H1 (cell line): Measurements from ENCODE around the gene OST4. TPM values are rescaled to one million over a fixed set of nuclear protein-coding genes. Genes with fewer than 3 reads are reported as not detected.

Experiments used
- CTCF ChIA-PET: fragments of 300-600 bp; sonication (Branson Sonifier 250); formaldehyde crosslinking; loops from one replicate; lab custom pipeline; 2021; ENCODE audit not compliant: partially characterized antibody; lab: Charles Lee
- POLR2A ChIA-PET: fragments of 300-600 bp; sonication (Branson Sonifier 250); formaldehyde crosslinking; loops from one replicate; lab custom pipeline; 2021; ENCODE audit warnings: inconsistent platforms; ENCODE audit not compliant: partially characterized antibody; lab: Charles Lee
- DNase-seq, 2 experiments: peaks; one replicate each; pipeline versions ENCODE4 v3.0.0 to v3.0.0-alpha.2; 2010 to 2022; ENCODE audit warnings: low spot score in 2 of 2, low read depth in 1 of 2, mixed read lengths in 1 of 2
- FAIRE-seq: peaks from 2 replicates; lab custom pipeline; 2011; peaks lifted over from hg19 to GRCh38; lab: Jason Lieb, UNC
- H2AFZ ChIP-seq: 2 replicates; pipeline ENCODE4 v1.8.1; 2012; ENCODE audit warnings: low read length, inconsistent platforms
- H2AK5ac ChIP-seq: 2 replicates; pipeline ENCODE4 v1.6.1; 2013; ENCODE audit warnings: low read depth, low read length
- H2BK120ac ChIP-seq: replicated peaks from 2 replicates; pipeline ENCODE3; 2013; ENCODE audit warnings: low read depth, low read length, inconsistent platforms
- H2BK12ac ChIP-seq: 2 replicates; pipeline ENCODE4 v1.6.1; 2013; ENCODE audit warnings: low read depth, low read length
- H2BK15ac ChIP-seq: 2 replicates; pipeline ENCODE4 v1.6.1; 2013; ENCODE audit warnings: low read length
- H2BK20ac ChIP-seq: 2 replicates; pipeline ENCODE4 v1.6.1; 2013; ENCODE audit warnings: low read length
- H2BK5ac ChIP-seq: 2 replicates; pipeline ENCODE4 v1.6.1; 2013; ENCODE audit warnings: low read depth, low read length
- H3K14ac ChIP-seq: 2 replicates; pipeline ENCODE4 v1.6.1; 2013; ENCODE audit warnings: inconsistent platforms; ENCODE audit not compliant: insufficient read length
- H3K18ac ChIP-seq: 2 replicates; pipeline ENCODE4 v1.6.1; 2013; ENCODE audit warnings: low read length; ENCODE audit errors: extremely low read depth
- H3K23ac ChIP-seq: 2 replicates; pipeline ENCODE4 v1.6.1; 2013; ENCODE audit warnings: inconsistent platforms; ENCODE audit not compliant: insufficient read length
- H3K23me2 ChIP-seq: 2 replicates; pipeline ENCODE4 v1.6.1; 2013; ENCODE audit warnings: low read depth, low read length
- H3K27ac ChIP-seq: 2 replicates; pipeline ENCODE4 v1.6.1; 2011; ENCODE audit warnings: low read depth, low read length, inconsistent platforms
- H3K27me3 ChIP-seq, 4 experiments: replicated peaks in 1 of 4; 1 replicate in 1 of 4; 2 replicates in 3 of 4; pipeline versions ENCODE4 v1.6.1 to v1.8.1; 2011 to 2013; ENCODE audit warnings: low read length in 3 of 4, mild to moderate bottlenecking in 3 of 4, inconsistent platforms in 2 of 4, mixed read lengths in 2 of 4, moderate library complexity in 1 of 4; ENCODE audit not compliant: control insufficient read depth in 3 of 4, insufficient read depth in 3 of 4; ENCODE audit errors: extremely low read depth in 1 of 4
- H3K36me3 ChIP-seq, 4 experiments: 2 replicates each; pipeline versions ENCODE4 v1.6.1 to v1.8.1; 2011 to 2013; ENCODE audit warnings: mild to moderate bottlenecking in 4 of 4, low read length in 3 of 4, moderate library complexity in 2 of 4, control low read depth in 1 of 4, inconsistent platforms in 1 of 4; ENCODE audit not compliant: insufficient read depth in 4 of 4, control insufficient read depth in 2 of 4
- H3K4ac ChIP-seq: replicated peaks from 2 replicates; pipeline ENCODE3; 2013; ENCODE audit warnings: low read length, low read depth, mixed read lengths, inconsistent platforms; ENCODE audit not compliant: insufficient read length
- H3K4me1 ChIP-seq, 4 experiments: replicated peaks in 1 of 4; 1 replicate in 1 of 4; 2 replicates in 3 of 4; pipeline versions ENCODE4 v1.6.1 to v1.8.1; 2011 to 2013; ENCODE audit warnings: low read length in 3 of 4, inconsistent platforms in 2 of 4, mixed read lengths in 1 of 4; ENCODE audit not compliant: insufficient read depth in 4 of 4, control insufficient read depth in 3 of 4
- H3K4me2 ChIP-seq, 2 experiments: 2 replicates each; pipeline versions ENCODE4 v1.6.1 to v1.8.1; 2011 to 2013; ENCODE audit warnings: low read depth in 2 of 2, low read length in 2 of 2, control low read depth in 1 of 2, inconsistent platforms in 1 of 2, mild to moderate bottlenecking in 1 of 2; ENCODE audit not compliant: insufficient read depth in 1 of 2
- H3K4me3 ChIP-seq, 4 experiments: fragments of 200-600, 300-600 bp in 1 of 4; sonication (generic), shearing (Covaris generic), sonication (Bioruptor Twin) in 1 of 4; 2 replicates each; pipeline versions ENCODE4 v1.5.1 to v1.8.1; 2011 to 2016; ENCODE audit warnings: low read length in 4 of 4, low read depth in 3 of 4, control low read depth in 2 of 4, inconsistent platforms in 2 of 4, mild to moderate bottlenecking in 2 of 4, mixed read lengths in 1 of 4, moderate library complexity in 1 of 4; ENCODE audit not compliant: insufficient read depth in 2 of 4; ENCODE audit errors: extremely low read depth in 1 of 4
- H3K56ac ChIP-seq: replicated peaks from 2 replicates; pipeline ENCODE3; 2013; ENCODE audit warnings: low read depth, mild to moderate bottlenecking, mixed read lengths, low read length, inconsistent platforms; ENCODE audit not compliant: insufficient read length
- H3K79me1 ChIP-seq: 2 replicates; pipeline ENCODE4 v1.6.1; 2013; ENCODE audit warnings: low read depth, low read length, control low read depth
- H3K79me2 ChIP-seq, 2 experiments: 2 replicates each; pipeline versions ENCODE4 v1.6.1 to v1.8.1; 2012 to 2013; ENCODE audit warnings: low read length in 2 of 2, mild to moderate bottlenecking in 2 of 2, inconsistent platforms in 1 of 2; ENCODE audit not compliant: insufficient read depth in 2 of 2, control insufficient read depth in 1 of 2
- H3K9ac ChIP-seq, 4 experiments: replicated peaks in 1 of 4; 1 replicate in 1 of 4; 2 replicates in 3 of 4; pipeline versions ENCODE4 v1.6.1 to v1.8.1; 2011 to 2013; ENCODE audit warnings: low read depth in 3 of 4, low read length in 3 of 4, control low read depth in 2 of 4, mild to moderate bottlenecking in 2 of 4, moderate library complexity in 2 of 4, inconsistent platforms in 1 of 4; ENCODE audit errors: extremely low read depth in 1 of 4
- H3K9me3 ChIP-seq, 2 experiments: 2 replicates each; pipeline versions ENCODE4 v1.6.1 to v1.8.1; 2012 to 2013; ENCODE audit warnings: mild to moderate bottlenecking in 2 of 2, moderate library complexity in 2 of 2, control low read depth in 1 of 2, inconsistent platforms in 1 of 2, low read depth in 1 of 2, low read length in 1 of 2, mixed read lengths in 1 of 2; ENCODE audit not compliant: insufficient read depth in 2 of 2
- H4K20me1 ChIP-seq, 2 experiments: replicated peaks in 1 of 2; 2 replicates each; pipeline versions ENCODE3 to v1.8.1; 2011 to 2013; ENCODE audit warnings: inconsistent platforms in 2 of 2, low read length in 2 of 2, mild to moderate bottlenecking in 1 of 2; ENCODE audit not compliant: insufficient read depth in 2 of 2, control insufficient read depth in 1 of 2
- H4K5ac ChIP-seq: 2 replicates; pipeline ENCODE4 v1.6.1; 2013; ENCODE audit warnings: low read length, low read depth, mixed read lengths, inconsistent platforms; ENCODE audit not compliant: insufficient read length
- H4K8ac ChIP-seq: 2 replicates; pipeline ENCODE4 v1.8.0; 2013; ENCODE audit warnings: mild to moderate bottlenecking, moderate library complexity, low read length, inconsistent platforms; ENCODE audit not compliant: insufficient read depth; ENCODE audit errors: extremely low read depth
- H4K91ac ChIP-seq: replicated peaks from 2 replicates; pipeline ENCODE3; 2013; ENCODE audit warnings: low read length, mixed read lengths, inconsistent platforms; ENCODE audit not compliant: insufficient read length
- GABPA ChIP-seq: IDR thresholded peaks from 2 replicates; pipeline ENCODE4 v1.6.1; 2011; ENCODE audit warnings: mild to moderate bottlenecking, low read length, moderate library complexity, borderline replicate concordance; ENCODE audit not compliant: insufficient read depth
- POLR2AphosphoS5 ChIP-seq: IDR thresholded peaks from 2 replicates; pipeline ENCODE4 v1.6.1; 2011; ENCODE audit warnings: low read depth, low read length
- RAD21 ChIP-seq, 2 experiments: IDR thresholded peaks in 1 of 2; conservative IDR thresholded peaks in 1 of 2; 2 replicates each; pipeline ENCODE4 v1.6.1; 2011; ENCODE audit warnings: low read depth in 2 of 2, low read length in 2 of 2, improper control_type of control experiment in 1 of 2, inconsistent platforms in 1 of 2, mild to moderate bottlenecking in 1 of 2, moderate library complexity in 1 of 2
- WGBS, 2 experiments: shearing (Covaris generic) in 1 of 2; methylation state at CpG; one replicate each; pipeline versions ENCODE4 v1.1.6 to v1.1.7; 2013 to 2015; ENCODE audit warnings: low lambda C conversion rate in 2 of 2, mixed read lengths in 2 of 2, inconsistent platforms in 1 of 2, low coverage in 1 of 2, missing lambda C conversion rate in 1 of 2; ENCODE audit not compliant: insufficient replicate concordance in 2 of 2, insufficient coverage in 1 of 2, insufficient read length in 1 of 2; ENCODE audit errors: extremely low coverage in 1 of 2, missing lambda C conversion rate in 1 of 2; 5-methylcytosine and 5-hydroxymethylcytosine counted together
- polyA plus RNA-seq, 7 experiments: library from polyadenylated mRNA; depleted of rRNA in 3 of 7; stranded (reverse) in 5 of 7; unstranded in 2 of 7; fragments of >200 nt in 5 of 7; fragments of 200-250 nt in 2 of 7; gene quantifications; 1 replicate in 5 of 7; 2 replicates in 1 of 7; 4 replicates in 1 of 7; pipeline versions ENCODE4 v1.2.1 to v1.2.3, GENCODE V29; 2011 to 2013; ENCODE audit warnings: missing spikeins in 2 of 7, mixed read lengths in 2 of 7
- total RNA-seq: library from RNA; stranded (reverse); fragmentation: NEBNext Ultra II Directional; extraction: Animal tissue kit (Norgen Biotek cat#: 25700); gene quantifications from 2 replicates; pipeline ENCODE4 v1.2.1, GENCODE V29; 2021
- TF ChIP-seq, protein P1 (sequence below), 3 experiments: IDR thresholded peaks; 1 replicate in 2 of 3; 2 replicates in 1 of 3; pipeline versions ENCODE4 v1.5.1 to v1.6.1; 2011; ENCODE audit warnings: low read length in 3 of 3, mild to moderate bottlenecking in 3 of 3, inconsistent platforms in 2 of 3, low read depth in 1 of 3, moderate library complexity in 1 of 3; ENCODE audit not compliant: insufficient read depth in 1 of 3; ENCODE audit errors: control extremely low read depth in 1 of 3

The OST4 gene
- total and polyA plus RNA-seq, 2 of the 8 experiments (the other 6 are each of a cell fraction or from before 2014, with no cell fraction given), result 225 to 865 TPM

DNA sequence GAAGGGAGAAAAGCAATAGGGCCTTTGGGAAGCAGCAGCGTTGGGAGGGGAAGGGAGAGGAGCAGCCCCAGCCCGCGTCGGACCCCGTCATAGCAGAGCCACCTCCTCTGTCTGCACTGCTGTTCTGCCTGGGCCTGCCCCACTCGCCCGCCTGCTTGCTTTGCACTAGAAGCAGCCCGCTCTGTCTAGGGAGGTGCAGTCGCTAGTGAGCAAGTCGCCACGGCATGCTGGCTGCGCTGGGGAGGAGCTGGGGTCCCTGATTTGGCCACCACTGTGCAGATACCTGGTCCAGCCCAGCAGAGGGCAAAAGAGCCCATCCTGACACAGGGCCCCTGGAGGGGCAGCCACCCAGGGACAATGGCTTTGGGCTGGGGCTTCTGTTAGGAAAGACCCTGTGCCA lies 46.6 kb downstream of the OST4 start:
- no peak overlapping the region for H3K9ac ChIP-seq
- peaks cover 0 to 6% (median 3%) of the 10 kb centered on the region in 4 experiments; a peak in 3 of 8 replicates for H3K36me3 ChIP-seq
- H3K79me2 ChIP-seq, result no peaks in the 10 kb centered on the region
- H4K5ac ChIP-seq, result no peak overlapping the region
- H3K4ac ChIP-seq, result no peak overlapping the region
- H2AFZ ChIP-seq, result no peak overlapping the region
- 86% methylated on average over 12 of the region's 12 CpGs; no CpG with 5 or more reads in 1 of the 2 experiments for WGBS, 2 experiments
- H2BK5ac ChIP-seq, result no peak overlapping the region; the same call in 1 of the 2 replicates
- H4K20me1 ChIP-seq, result peaks cover 0 to 11% of the 10 kb centered on the region in 2 experiments
- no peak overlapping the region for H3K14ac ChIP-seq
- H2BK12ac ChIP-seq, result no peak overlapping the region
- CTCF ChIA-PET, result interaction anchor here (0.6 to 6.1 kb wide), 50 partner anchors 8 to 276 kb away, joined by 3 to 122 read pairs (median 4); partner anchors contain the start of genes AGBL5, DPYSL5, MAPRE3 and TMEM214
- H3K23ac ChIP-seq, result no peak overlapping the region
- H3K79me1 ChIP-seq, result peaks cover 2% of the 10 kb centered on the region; the same call in 1 of the 2 replicates
- TF ChIP-seq, protein P1, sequence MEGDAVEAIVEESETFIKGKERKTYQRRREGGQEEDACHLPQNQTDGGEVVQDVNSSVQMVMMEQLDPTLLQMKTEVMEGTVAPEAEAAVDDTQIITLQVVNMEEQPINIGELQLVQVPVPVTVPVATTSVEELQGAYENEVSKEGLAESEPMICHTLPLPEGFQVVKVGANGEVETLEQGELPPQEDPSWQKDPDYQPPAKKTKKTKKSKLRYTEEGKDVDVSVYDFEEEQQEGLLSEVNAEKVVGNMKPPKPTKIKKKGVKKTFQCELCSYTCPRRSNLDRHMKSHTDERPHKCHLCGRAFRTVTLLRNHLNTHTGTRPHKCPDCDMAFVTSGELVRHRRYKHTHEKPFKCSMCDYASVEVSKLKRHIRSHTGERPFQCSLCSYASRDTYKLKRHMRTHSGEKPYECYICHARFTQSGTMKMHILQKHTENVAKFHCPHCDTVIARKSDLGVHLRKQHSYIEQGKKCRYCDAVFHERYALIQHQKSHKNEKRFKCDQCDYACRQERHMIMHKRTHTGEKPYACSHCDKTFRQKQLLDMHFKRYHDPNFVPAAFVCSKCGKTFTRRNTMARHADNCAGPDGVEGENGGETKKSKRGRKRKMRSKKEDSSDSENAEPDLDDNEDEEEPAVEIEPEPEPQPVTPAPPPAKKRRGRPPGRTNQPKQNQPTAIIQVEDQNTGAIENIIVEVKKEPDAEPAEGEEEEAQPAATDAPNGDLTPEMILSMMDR (IDR thresholded peaks at IDR 0.05; ENCODE audit: control extremely low read depth in 1 of 3, insufficient read depth in 1 of 3, low read depth in 1 of 3, low read length in 3 of 3), result peak; percentile 38 to 43 (median 38)
- peak in 1 of 2 experiments; percentile 36; a peak in 2 of 4 replicates for TF ChIP-seq RAD21 (IDR thresholded peaks at IDR 0.05 in 1 of 2, conservative IDR thresholded peaks at IDR 0.05 in 1 of 2; ENCODE audit: low read depth in 2 of 2, low read length in 2 of 2)
- no peak for TF ChIP-seq POLR2AphosphoS5
- TF ChIP-seq GABPA, result no peak
- H3K27ac ChIP-seq, result no peak overlapping the region
- no peaks in the 10 kb centered on the region for H3K23me2 ChIP-seq
- FAIRE-seq (no peak), DNase-seq (no peak)
- H3K9me3 ChIP-seq, result no peaks in the 10 kb centered on the region
- no peak overlapping the region for H2AK5ac ChIP-seq
- no peak overlapping the region for H3K56ac ChIP-seq
- H3K4me2 ChIP-seq, result no peak overlapping the region
- H3K27me3 ChIP-seq, result no peaks in the 10 kb centered on the region; a peak in 1 of 7 replicates
- no peak overlapping the region for H4K91ac ChIP-seq
- H3K18ac ChIP-seq, result no peak overlapping the region; the same call in 1 of the 2 replicates
- no peak overlapping the region for H3K4me3 ChIP-seq
- H4K8ac ChIP-seq, result no peak overlapping the region
- POLR2A ChIA-PET, result interaction anchor here (0.6 to 1.8 kb wide), 8 partner anchors 8 to 187 kb away, joined by 3 to 8 read pairs (median 4); partner anchors contain the start of genes ATRAID, MAPRE3 and SLC5A6
- no peak overlapping the region for H2BK15ac ChIP-seq
- peaks cover 0 to 4% (median under 1%) of the 10 kb centered on the region in 4 experiments; a peak in 1 of 7 replicates for H3K4me1 ChIP-seq
- H2BK120ac ChIP-seq, result no peak overlapping the region
- H2BK20ac ChIP-seq, result no peak overlapping the region
